Measurements from ENCODE around the gene RBMY1F.
"Not testable (repeated sequence)": the region's sequence is repeated elsewhere in the genome, so short reads cannot be mapped to it uniquely, and the experiment has no call there.

The RBMY1F gene

GRCh38 chrY:22182823-22183222 is at the start of gene RBMY1F:
Gene RBMY1F, minus strand, starts transcription at chrY:22182923. Its CDS starts 1,954 bp downstream, at chrY:22180969.
- not testable (repeated sequence) for DNase-seq

GRCh38 chrY:22151144-22151543 is 31.6 kb downstream of the RBMY1F start:
- not testable (repeated sequence) for DNase-seq

DNA sequence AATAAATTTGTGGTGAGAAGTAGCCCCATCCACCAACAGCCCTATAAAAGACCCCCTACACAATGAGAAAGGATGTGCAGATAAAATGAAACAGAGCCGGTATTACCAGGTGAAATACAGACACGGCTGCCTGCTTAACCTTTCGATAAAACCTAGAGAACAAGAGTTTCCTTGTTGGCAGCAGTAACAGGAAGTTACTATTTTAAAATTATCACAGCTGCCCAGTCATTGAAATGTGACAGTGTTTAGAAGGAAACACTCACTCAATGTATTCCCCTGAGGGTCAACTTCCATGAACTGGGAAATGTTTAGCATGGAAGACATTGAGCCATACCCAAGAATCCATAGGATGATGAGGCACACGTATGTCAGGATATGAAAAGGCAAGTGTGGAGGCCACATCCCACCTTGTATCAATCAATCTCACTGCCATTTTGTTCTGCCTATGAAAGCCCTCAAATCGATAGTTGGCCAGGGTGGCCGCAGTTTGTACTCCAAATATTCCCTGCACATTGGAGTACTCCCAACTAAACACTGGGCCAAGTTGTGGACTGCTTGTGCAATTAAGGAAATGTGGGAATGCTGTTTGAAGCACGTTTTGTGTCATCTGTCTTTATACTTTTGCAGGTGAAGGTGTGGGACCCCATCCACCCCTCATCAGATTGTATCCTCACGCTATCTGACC is 41.6 kb downstream of the RBMY1F start:
- not testable (repeated sequence) for DNase-seq

DNA sequence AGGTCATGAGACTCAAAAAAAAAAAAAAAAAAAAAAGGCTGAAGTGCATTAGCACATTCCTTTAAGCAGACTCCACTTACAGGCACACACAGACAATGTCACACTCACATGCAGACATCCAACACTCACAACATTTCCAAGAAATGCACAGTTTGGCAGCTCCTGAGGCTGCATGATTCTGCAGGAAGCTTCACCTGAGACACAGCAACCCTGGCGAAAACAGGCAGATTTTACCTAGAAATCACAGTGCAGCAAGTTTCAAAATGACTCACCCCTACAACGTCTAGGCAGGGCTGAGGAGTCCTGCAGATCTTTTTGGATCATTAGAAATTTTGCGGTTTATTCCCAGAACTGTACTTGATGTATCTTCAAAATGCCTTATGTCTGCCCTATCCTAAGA is 48.0 kb downstream of the RBMY1F start:
- not testable (repeated sequence) for DNase-seq

GRCh38 chrY:22130494-22130893 is 52.2 kb downstream of the RBMY1F start:
- not testable (repeated sequence) for DNase-seq

Data from NCI-H1092 (cell line).